ENCODE data around the gene RBFOX2.

DNA sequence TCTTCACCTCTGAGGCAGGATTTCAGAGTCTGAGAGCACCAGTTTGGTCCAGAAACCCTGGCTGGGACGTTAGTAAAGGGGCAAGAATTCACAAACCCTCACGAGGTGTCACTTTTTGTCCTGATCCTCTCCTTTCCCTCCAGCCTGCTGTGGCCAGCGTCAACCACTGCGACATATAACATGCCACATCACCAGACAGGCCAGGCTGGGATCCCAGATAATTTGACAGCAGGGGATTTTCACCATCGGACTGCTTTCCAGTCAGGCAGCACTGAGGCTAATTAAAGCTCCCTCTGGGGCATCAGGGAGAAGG is 36.8 kb upstream of the RBFOX2 start:
- TF ChIP-seq POLR2A (IDR thresholded peaks at IDR 0.05; ENCODE audit: low read length), result no peak
- TF ChIP-seq, protein P1, sequence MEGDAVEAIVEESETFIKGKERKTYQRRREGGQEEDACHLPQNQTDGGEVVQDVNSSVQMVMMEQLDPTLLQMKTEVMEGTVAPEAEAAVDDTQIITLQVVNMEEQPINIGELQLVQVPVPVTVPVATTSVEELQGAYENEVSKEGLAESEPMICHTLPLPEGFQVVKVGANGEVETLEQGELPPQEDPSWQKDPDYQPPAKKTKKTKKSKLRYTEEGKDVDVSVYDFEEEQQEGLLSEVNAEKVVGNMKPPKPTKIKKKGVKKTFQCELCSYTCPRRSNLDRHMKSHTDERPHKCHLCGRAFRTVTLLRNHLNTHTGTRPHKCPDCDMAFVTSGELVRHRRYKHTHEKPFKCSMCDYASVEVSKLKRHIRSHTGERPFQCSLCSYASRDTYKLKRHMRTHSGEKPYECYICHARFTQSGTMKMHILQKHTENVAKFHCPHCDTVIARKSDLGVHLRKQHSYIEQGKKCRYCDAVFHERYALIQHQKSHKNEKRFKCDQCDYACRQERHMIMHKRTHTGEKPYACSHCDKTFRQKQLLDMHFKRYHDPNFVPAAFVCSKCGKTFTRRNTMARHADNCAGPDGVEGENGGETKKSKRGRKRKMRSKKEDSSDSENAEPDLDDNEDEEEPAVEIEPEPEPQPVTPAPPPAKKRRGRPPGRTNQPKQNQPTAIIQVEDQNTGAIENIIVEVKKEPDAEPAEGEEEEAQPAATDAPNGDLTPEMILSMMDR (IDR thresholded peaks at IDR 0.05), result no peak
- no peak for TF ChIP-seq RARB (CRISPR knock-in tag; IDR thresholded peaks at IDR 0.05)
- no peak for TF ChIP-seq EP300 (IDR thresholded peaks at IDR 0.05)
- no peak for TF ChIP-seq PHF8 (IDR thresholded peaks at IDR 0.05; ENCODE audit: borderline replicate concordance, low read depth)
- TF ChIP-seq, protein P2, sequence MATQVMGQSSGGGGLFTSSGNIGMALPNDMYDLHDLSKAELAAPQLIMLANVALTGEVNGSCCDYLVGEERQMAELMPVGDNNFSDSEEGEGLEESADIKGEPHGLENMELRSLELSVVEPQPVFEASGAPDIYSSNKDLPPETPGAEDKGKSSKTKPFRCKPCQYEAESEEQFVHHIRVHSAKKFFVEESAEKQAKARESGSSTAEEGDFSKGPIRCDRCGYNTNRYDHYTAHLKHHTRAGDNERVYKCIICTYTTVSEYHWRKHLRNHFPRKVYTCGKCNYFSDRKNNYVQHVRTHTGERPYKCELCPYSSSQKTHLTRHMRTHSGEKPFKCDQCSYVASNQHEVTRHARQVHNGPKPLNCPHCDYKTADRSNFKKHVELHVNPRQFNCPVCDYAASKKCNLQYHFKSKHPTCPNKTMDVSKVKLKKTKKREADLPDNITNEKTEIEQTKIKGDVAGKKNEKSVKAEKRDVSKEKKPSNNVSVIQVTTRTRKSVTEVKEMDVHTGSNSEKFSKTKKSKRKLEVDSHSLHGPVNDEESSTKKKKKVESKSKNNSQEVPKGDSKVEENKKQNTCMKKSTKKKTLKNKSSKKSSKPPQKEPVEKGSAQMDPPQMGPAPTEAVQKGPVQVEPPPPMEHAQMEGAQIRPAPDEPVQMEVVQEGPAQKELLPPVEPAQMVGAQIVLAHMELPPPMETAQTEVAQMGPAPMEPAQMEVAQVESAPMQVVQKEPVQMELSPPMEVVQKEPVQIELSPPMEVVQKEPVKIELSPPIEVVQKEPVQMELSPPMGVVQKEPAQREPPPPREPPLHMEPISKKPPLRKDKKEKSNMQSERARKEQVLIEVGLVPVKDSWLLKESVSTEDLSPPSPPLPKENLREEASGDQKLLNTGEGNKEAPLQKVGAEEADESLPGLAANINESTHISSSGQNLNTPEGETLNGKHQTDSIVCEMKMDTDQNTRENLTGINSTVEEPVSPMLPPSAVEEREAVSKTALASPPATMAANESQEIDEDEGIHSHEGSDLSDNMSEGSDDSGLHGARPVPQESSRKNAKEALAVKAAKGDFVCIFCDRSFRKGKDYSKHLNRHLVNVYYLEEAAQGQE (IDR thresholded peaks at IDR 0.05), result no peak
- TF ChIP-seq RNF2 (IDR thresholded peaks at IDR 0.05; ENCODE audit: borderline replicate concordance, low read depth), result no peak
- no peak for TF ChIP-seq CHD4 (IDR thresholded peaks at IDR 0.05; ENCODE audit: borderline replicate concordance)
- TF ChIP-seq HOXA7 (CRISPR knock-in tag; IDR thresholded peaks at IDR 0.05), result no peak
- TF ChIP-seq, protein P3, sequence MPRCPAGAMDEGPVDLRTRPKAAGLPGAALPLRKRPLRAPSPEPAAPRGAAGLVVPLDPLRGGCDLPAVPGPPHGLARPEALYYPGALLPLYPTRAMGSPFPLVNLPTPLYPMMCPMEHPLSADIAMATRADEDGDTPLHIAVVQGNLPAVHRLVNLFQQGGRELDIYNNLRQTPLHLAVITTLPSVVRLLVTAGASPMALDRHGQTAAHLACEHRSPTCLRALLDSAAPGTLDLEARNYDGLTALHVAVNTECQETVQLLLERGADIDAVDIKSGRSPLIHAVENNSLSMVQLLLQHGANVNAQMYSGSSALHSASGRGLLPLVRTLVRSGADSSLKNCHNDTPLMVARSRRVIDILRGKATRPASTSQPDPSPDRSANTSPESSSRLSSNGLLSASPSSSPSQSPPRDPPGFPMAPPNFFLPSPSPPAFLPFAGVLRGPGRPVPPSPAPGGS (IDR thresholded peaks at IDR 0.05), result no peak
- TF ChIP-seq, protein P4, sequence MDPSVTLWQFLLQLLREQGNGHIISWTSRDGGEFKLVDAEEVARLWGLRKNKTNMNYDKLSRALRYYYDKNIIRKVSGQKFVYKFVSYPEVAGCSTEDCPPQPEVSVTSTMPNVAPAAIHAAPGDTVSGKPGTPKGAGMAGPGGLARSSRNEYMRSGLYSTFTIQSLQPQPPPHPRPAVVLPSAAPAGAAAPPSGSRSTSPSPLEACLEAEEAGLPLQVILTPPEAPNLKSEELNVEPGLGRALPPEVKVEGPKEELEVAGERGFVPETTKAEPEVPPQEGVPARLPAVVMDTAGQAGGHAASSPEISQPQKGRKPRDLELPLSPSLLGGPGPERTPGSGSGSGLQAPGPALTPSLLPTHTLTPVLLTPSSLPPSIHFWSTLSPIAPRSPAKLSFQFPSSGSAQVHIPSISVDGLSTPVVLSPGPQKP (IDR thresholded peaks at IDR 0.05; ENCODE audit: low read depth, low read length), result no peak
